ENCODE results near the gene ABCC3. TPM values are rescaled to one million over a fixed set of nuclear protein-coding genes. Genes with fewer than 3 reads are reported as not detected.

ABCC3 gene
- total RNA-seq, 3 donors from 2014 or later (not counting 1 experiment from before 2014, with no cell fraction given) = 1.6 to 13.2 (median 5.9) TPM

- Mint-ChIP-seq H3K27me3 (ENCODE audit: low read depth in 2 of 2) (peaks cover 0 to 7% of the 10 kb centered on the region in 2 donors), H3K36me3 (no peaks in the 10 kb centered on the region), H3K27ac (no peak overlapping the region), H3K4me3 (no peak overlapping the region), H3K4me1 (no peaks in the 10 kb centered on the region), H3K9me3 (no peaks in the 10 kb centered on the region)
- no peak overlapping the region for H3K4me3 ChIP-seq (ENCODE audit: low read length)
- TF ChIP-seq, protein P1, sequence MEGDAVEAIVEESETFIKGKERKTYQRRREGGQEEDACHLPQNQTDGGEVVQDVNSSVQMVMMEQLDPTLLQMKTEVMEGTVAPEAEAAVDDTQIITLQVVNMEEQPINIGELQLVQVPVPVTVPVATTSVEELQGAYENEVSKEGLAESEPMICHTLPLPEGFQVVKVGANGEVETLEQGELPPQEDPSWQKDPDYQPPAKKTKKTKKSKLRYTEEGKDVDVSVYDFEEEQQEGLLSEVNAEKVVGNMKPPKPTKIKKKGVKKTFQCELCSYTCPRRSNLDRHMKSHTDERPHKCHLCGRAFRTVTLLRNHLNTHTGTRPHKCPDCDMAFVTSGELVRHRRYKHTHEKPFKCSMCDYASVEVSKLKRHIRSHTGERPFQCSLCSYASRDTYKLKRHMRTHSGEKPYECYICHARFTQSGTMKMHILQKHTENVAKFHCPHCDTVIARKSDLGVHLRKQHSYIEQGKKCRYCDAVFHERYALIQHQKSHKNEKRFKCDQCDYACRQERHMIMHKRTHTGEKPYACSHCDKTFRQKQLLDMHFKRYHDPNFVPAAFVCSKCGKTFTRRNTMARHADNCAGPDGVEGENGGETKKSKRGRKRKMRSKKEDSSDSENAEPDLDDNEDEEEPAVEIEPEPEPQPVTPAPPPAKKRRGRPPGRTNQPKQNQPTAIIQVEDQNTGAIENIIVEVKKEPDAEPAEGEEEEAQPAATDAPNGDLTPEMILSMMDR (IDR thresholded peaks at IDR 0.05) = no peak
- H3K27me3 ChIP-seq (ENCODE audit: control insufficient read depth, insufficient read depth, low read length) = no peaks in the 10 kb centered on the region
- no peaks in the 10 kb centered on the region for H3K36me3 ChIP-seq (ENCODE audit: control insufficient read depth, insufficient read depth, low read length)
- DNase-seq = no peak
- no peak overlapping the region for H3K27ac ChIP-seq (ENCODE audit: low read length)
- no peaks in the 10 kb centered on the region for H3K9me3 ChIP-seq (ENCODE audit: control insufficient read depth, insufficient read depth, low read length)
- H3K4me1 ChIP-seq (ENCODE audit: control insufficient read depth, insufficient read depth, low read length) = no peaks in the 10 kb centered on the region
- WGBS (ENCODE audit: insufficient coverage) = 47% methylated on average over 4 of the region's 5 CpGs
- no peak for ATAC-seq
- intact Hi-C loops (cut with micrococcal nuclease) = no loop called here
Measured at GRCh38 chr17:50598487-50598886, 36.2 kb upstream of the ABCC3 start.

DNA sequence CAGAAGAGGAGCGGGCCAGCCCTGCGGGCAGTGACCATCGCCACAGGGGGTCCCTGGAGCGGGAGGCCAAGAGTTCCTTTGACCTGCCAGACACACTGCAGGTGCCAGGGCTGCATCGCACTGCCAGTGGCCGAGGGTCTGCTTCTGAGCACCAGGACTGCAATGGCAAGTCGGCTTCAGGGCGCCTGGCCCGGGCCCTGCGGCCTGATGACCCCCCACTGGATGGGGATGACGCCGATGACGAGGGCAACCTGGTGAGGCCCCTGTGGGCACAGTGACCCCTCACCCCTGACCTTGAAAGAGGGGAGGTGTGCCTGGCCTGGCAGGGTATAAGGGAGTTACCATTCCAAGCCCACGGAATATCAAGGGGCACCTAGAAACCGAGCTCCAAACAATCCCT lies 35.1 kb upstream of the ABCC3 start:
- ATAC-seq = no peak
- no peak overlapping the region for H3K4me3 Mint-ChIP-seq
- no peaks in the 10 kb centered on the region for H3K27me3 ChIP-seq (ENCODE audit: control insufficient read depth, insufficient read depth, low read length)
- H3K4me3 ChIP-seq (ENCODE audit: low read length) = no peak overlapping the region
- H3K4me1 ChIP-seq (ENCODE audit: control insufficient read depth, insufficient read depth, low read length) = no peaks in the 10 kb centered on the region
- no peaks in the 10 kb centered on the region for H3K36me3 ChIP-seq (ENCODE audit: control insufficient read depth, insufficient read depth, low read length)
- H3K27ac Mint-ChIP-seq = no peak overlapping the region
- 88% methylated on average over 15 of the region's 15 CpGs for WGBS (ENCODE audit: insufficient coverage)
- TF ChIP-seq, protein P1 (IDR thresholded peaks at IDR 0.05) = no peak
- H3K9me3 ChIP-seq (ENCODE audit: control insufficient read depth, insufficient read depth, low read length) = no peaks in the 10 kb centered on the region
- intact Hi-C loops (cut with micrococcal nuclease) = no loop called here
- H3K9me3 Mint-ChIP-seq = no peaks in the 10 kb centered on the region
- H3K4me1 Mint-ChIP-seq = no peaks in the 10 kb centered on the region
- H3K36me3 Mint-ChIP-seq = no peaks in the 10 kb centered on the region
- H3K27me3 Mint-ChIP-seq (ENCODE audit: low read depth in 2 of 2) = peaks cover 0 to 7% of the 10 kb centered on the region in 2 donors
- no peak overlapping the region for H3K27ac ChIP-seq (ENCODE audit: low read length)
- no peak for DNase-seq

DNA sequence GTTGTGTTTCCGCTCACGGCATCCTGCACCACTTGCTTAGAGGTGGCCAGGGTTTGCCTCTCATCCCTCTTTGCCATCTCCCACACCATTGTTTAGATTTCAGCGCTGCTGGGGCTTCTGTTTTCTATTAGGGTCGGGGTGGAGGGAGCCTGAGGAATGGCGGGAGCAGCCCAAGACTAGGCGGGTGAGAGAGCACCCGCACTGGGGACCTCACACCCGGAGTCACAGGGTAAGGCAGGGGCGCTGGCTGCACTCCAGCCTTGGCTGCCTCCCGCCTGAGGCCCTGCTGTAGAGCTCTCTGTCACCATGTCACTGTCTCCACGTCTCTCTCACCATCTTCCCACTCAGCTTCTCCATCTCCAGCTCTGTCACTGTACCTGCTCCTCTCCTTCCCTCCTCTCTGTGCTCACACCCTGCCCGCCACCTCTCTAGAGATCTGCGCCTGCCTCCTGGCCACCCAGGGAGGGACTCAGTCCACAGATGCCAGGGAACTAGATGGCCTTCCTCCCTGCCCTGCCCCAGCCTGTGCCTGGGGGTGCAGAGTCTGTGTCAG lies 32.8 kb upstream of the ABCC3 start:
- TF ChIP-seq, protein P1 (IDR thresholded peaks at IDR 0.05) = no peak
- H3K9me3 Mint-ChIP-seq = no peaks in the 10 kb centered on the region
- peaks cover 8 to 13% of the 10 kb centered on the region in 2 donors for H3K27me3 Mint-ChIP-seq (ENCODE audit: low read depth in 2 of 2)
- H3K4me1 ChIP-seq (ENCODE audit: control insufficient read depth, insufficient read depth, low read length) = no peaks in the 10 kb centered on the region
- H3K9me3 ChIP-seq (ENCODE audit: control insufficient read depth, insufficient read depth, low read length) = no peaks in the 10 kb centered on the region
- H3K4me1 Mint-ChIP-seq = no peaks in the 10 kb centered on the region
- no peak overlapping the region for H3K27ac Mint-ChIP-seq
- no peaks in the 10 kb centered on the region for H3K36me3 Mint-ChIP-seq
- intact Hi-C loops (cut with micrococcal nuclease) = no loop called here
- H3K4me3 ChIP-seq (ENCODE audit: low read length) = no peak overlapping the region
- DNase-seq = no peak
- no peaks in the 10 kb centered on the region for H3K36me3 ChIP-seq (ENCODE audit: control insufficient read depth, insufficient read depth, low read length)
- no peak for ATAC-seq
- H3K4me3 Mint-ChIP-seq = no peak overlapping the region
- no peaks in the 10 kb centered on the region for H3K27me3 ChIP-seq (ENCODE audit: control insufficient read depth, insufficient read depth, low read length)
- H3K27ac ChIP-seq (ENCODE audit: low read length) = no peak overlapping the region
- 72% methylated on average over 11 of the region's 13 CpGs for WGBS (ENCODE audit: insufficient coverage)

DNA sequence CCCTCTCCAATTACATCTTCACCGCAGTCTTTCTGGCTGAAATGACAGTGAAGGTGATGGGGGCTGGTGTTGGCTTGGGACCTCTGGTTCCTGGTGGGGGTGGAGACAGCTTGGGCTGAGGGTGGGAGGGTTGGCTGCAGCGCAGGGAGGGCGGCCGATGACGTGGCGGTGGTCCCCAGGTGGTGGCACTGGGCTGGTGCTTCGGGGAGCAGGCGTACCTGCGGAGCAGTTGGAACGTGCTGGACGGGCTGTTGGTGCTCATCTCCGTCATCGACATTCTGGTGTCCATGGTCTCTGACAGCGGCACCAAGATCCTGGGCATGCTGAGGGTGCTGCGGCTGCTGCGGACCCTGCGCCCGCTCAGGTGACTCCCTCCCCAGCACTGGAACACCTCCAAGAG lies 31.8 kb upstream of the ABCC3 start:
- no peak for DNase-seq
- Histone ChIP-seq H3K27me3 (ENCODE audit: control insufficient read depth, insufficient read depth, low read length) (no peaks in the 10 kb centered on the region), H3K4me1 (ENCODE audit: control insufficient read depth, insufficient read depth, low read length) (no peaks in the 10 kb centered on the region), H3K9me3 (ENCODE audit: control insufficient read depth, insufficient read depth, low read length) (no peaks in the 10 kb centered on the region), H3K4me3 (ENCODE audit: low read length) (no peak overlapping the region), H3K27ac (ENCODE audit: low read length) (no peak overlapping the region), H3K36me3 (ENCODE audit: control insufficient read depth, insufficient read depth, low read length) (no peaks in the 10 kb centered on the region)
- WGBS (ENCODE audit: insufficient coverage) = 88% methylated on average over 17 of the region's 18 CpGs
- intact Hi-C loops (cut with micrococcal nuclease) = no loop called here
- TF ChIP-seq, protein P1 (IDR thresholded peaks at IDR 0.05) = no peak
- no peak overlapping the region for H3K27ac Mint-ChIP-seq
- H3K4me1 Mint-ChIP-seq = no peaks in the 10 kb centered on the region
- no peaks in the 10 kb centered on the region for H3K9me3 Mint-ChIP-seq
- H3K4me3 Mint-ChIP-seq = no peak overlapping the region
- no peaks in the 10 kb centered on the region for H3K36me3 Mint-ChIP-seq
- no peak for ATAC-seq
- peaks cover 8 to 16% of the 10 kb centered on the region in 2 donors for H3K27me3 Mint-ChIP-seq (ENCODE audit: low read depth in 2 of 2)
